Muscle layer of duodenum (tissue), 2 donors: ENCODE data around the gene TBC1D22A.

Source experiments
- H3K27ac ChIP-seq: one replicate; pipeline ENCODE4 v1.7.0; 2013; ENCODE audit warnings: mild to moderate bottlenecking, low read length
- H3K27me3 ChIP-seq: one replicate; pipeline ENCODE4 v1.7.0; 2013; ENCODE audit warnings: low read depth, mild to moderate bottlenecking, control low read depth, low read length
- H3K36me3 ChIP-seq, 2 donors: one replicate each; pipeline ENCODE4 v1.7.0; 2013; ENCODE audit warnings: low read length in 2 of 2, control low read depth in 1 of 2, mild to moderate bottlenecking in 1 of 2; ENCODE audit not compliant: insufficient read depth in 2 of 2, control insufficient read depth in 1 of 2
- H3K4me1 ChIP-seq, 2 donors: one replicate each; pipeline ENCODE4 v1.7.0; 2013; ENCODE audit warnings: low read length in 2 of 2, mild to moderate bottlenecking in 2 of 2, control low read depth in 1 of 2, moderate library complexity in 1 of 2; ENCODE audit not compliant: insufficient read depth in 2 of 2, control insufficient read depth in 1 of 2
- H3K4me3 ChIP-seq, 2 donors: one replicate each; pipeline ENCODE4 v1.7.0; 2013; ENCODE audit warnings: low read length in 2 of 2, low read depth in 1 of 2, mild to moderate bottlenecking in 1 of 2
- H3K9me3 ChIP-seq, 2 donors: one replicate each; pipeline ENCODE4 v1.7.0; 2013; ENCODE audit warnings: low read length in 2 of 2, control low read depth in 1 of 2, mild to moderate bottlenecking in 1 of 2; ENCODE audit not compliant: control insufficient read depth in 1 of 2
- donor health status: healthy.

Gene TBC1D22A, protein sequence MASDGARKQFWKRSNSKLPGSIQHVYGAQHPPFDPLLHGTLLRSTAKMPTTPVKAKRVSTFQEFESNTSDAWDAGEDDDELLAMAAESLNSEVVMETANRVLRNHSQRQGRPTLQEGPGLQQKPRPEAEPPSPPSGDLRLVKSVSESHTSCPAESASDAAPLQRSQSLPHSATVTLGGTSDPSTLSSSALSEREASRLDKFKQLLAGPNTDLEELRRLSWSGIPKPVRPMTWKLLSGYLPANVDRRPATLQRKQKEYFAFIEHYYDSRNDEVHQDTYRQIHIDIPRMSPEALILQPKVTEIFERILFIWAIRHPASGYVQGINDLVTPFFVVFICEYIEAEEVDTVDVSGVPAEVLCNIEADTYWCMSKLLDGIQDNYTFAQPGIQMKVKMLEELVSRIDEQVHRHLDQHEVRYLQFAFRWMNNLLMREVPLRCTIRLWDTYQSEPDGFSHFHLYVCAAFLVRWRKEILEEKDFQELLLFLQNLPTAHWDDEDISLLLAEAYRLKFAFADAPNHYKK

DNA sequence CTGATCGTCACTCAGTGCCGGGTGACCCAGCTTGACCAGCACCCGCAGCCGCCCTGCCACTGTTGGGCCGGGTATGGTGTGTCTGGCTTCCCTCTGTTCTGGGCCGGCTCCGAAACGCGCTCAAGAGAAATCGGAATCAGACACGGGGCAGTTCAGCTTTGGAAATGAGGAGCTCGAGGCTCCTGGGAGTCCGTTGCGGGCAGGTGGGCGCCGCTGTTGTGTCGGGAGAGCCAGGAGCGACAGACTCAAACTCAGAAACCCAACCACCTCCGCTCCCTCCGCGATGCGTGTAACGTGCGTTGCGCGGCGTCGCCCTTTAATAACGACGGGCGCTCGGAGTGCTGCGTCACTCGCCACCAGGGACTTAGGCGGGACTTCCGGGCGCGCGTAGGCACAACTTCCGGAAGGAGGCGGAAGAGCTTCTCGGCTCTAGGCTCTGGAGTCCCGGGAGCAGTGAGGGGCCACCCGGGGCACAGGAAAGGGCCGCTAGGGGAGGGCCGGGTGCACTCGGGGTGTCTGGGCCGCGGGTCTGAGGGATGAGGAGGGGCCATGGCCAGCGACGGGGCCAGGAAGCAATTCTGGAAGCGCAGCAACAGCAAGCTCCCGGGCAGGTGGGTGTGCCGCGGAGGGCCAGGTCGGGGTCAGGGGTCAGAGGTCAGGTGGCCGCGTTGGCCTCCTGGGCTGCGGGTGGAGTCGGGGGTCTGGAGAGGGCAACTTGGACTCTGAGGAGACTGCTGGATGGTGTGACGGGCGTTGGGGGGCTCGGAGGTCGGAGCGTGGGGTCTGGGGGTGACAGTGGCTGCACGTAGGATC lies at the start of gene TBC1D22A:
TBC1D22A (plus strand) TSS at position 413 of the 813 bp plus-strand sequence; CDS start at position 550, 137 bp downstream.
- H3K9me3 ChIP-seq: no peaks in the 10 kb centered on the region
- no peaks in the 10 kb centered on the region for H3K36me3 ChIP-seq
- H3K4me1 ChIP-seq: peaks cover 8 to 22% of the 10 kb centered on the region in 2 donors
- H3K27ac ChIP-seq: peak within 1 kb of the TSS; percentile 99
- no peaks in the 10 kb centered on the region for H3K27me3 ChIP-seq
- H3K4me3 ChIP-seq: peak within 1 kb of the TSS; percentile 88 to 96

DNA sequence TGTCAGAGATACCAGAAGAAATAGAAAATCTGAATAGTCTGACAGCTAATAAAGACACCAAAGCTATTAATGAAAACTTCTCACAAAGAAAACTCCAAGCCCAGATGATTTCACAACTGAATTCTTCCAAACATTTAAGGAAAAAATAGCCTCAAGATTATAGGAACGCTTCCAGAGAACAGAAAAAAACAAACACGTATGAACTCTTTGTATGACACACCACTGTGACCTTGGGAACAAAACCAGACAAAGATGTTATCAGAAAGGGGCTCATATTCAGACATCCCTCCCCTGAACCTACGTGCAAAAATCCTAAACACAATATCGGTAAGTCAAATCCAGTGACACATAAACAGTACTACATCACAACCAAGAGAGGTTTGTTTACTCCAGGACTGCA lies 47.9 kb upstream of the TBC1D22A start:
- Histone ChIP-seq H3K27me3 (no peaks in the 10 kb centered on the region), H3K36me3 (peaks cover 46 to 66% of the 10 kb centered on the region in 2 donors), H3K4me1 (no peaks in the 10 kb centered on the region), H3K4me3 (no peak overlapping the region), H3K27ac (no peak overlapping the region), H3K9me3 (no peaks in the 10 kb centered on the region)

DNA sequence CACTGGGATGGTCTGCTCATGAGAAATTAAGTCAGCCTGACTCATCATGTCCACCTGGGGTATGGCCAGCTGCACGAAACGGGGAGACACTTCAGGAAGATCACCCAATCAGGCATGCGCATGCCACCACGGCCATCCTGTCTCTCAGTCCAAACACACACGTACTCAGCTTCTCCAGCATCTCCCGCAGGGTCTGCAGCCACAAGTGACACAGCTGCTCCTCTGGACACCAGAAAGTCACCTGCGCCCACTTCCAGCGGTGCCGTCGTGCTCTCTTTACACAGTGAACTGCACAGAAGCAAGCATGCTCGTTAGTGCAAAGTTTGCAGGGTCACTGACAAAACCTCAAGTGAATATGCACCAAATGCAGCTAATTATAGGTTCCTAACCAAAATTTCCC lies 42.5 kb upstream of the TBC1D22A start:
- no peaks in the 10 kb centered on the region for H3K9me3 ChIP-seq
- H3K4me1 ChIP-seq: peaks cover 0 to 5% of the 10 kb centered on the region in 2 donors
- peaks cover 29 to 54% of the 10 kb centered on the region in 2 donors for H3K36me3 ChIP-seq
- H3K27ac ChIP-seq: no peak overlapping the region
- H3K27me3 ChIP-seq: no peaks in the 10 kb centered on the region
- H3K4me3 ChIP-seq: no peak overlapping the region

DNA sequence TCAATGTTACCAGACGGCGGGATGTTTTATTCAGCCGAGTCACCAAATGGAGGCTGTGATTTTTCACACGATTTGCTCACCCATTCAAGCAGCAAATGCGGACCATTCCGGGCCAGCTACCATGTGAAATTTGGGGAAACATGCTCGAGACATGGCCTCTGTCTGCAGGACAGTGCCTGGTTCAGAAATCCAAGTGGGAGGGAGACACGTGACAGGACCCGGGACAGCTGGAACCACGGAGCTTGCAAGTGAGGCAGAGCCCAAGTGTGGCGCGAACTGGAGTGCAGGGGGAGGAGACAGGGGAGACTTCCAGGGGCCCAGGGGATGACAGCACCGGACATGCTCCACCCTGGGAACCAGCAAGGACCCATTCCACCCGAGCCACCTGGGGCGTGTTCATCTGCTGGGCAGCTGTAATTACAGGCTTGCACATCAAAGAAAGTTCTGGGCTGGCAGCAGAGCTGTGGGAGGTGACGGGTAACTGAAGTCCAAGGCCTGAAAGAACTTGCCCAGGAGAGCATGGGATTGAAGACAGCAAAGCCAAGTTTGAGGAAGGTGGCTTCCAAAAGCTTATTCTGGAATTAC lies 40.9 kb upstream of the TBC1D22A start:
- Histone ChIP-seq H3K36me3 (peaks cover 29 to 52% of the 10 kb centered on the region in 2 donors), H3K9me3 (no peaks in the 10 kb centered on the region)

DNA sequence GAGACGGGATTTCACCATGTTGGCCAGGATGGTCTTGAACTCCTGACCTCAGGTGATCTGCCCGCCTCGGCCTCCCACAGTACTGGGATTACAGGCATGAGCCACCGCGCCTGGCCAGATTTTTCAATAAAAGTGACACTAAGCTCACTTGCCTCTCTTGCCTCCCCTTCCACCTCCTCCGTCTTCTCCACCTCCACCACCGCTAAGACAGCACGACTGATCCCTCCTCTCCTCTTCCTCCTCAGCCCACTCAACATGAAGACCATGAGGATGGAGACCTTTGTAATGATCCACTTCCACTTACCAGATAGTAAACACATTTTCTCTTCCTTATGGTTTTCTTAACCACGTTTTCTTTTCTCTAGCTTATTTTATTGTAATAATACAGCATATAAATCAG lies 38.6 kb upstream of the TBC1D22A start:
- no peak overlapping the region for H3K27ac ChIP-seq
- H3K36me3 ChIP-seq: peaks cover 15 to 29% of the 10 kb centered on the region in 2 donors
- H3K4me1 ChIP-seq: peaks cover 8 to 22% of the 10 kb centered on the region in 2 donors
- no peaks in the 10 kb centered on the region for H3K27me3 ChIP-seq
- no peak overlapping the region for H3K4me3 ChIP-seq
- no peaks in the 10 kb centered on the region for H3K9me3 ChIP-seq

More for the DNA sequence above, 40.9 kb upstream of the TBC1D22A start:
- H3K4me3 ChIP-seq: no peak overlapping the region
- no peak overlapping the region for H3K27ac ChIP-seq
- H3K27me3 ChIP-seq: no peaks in the 10 kb centered on the region
- H3K4me1 ChIP-seq: peaks cover 0 to 5% of the 10 kb centered on the region in 2 donors

DNA sequence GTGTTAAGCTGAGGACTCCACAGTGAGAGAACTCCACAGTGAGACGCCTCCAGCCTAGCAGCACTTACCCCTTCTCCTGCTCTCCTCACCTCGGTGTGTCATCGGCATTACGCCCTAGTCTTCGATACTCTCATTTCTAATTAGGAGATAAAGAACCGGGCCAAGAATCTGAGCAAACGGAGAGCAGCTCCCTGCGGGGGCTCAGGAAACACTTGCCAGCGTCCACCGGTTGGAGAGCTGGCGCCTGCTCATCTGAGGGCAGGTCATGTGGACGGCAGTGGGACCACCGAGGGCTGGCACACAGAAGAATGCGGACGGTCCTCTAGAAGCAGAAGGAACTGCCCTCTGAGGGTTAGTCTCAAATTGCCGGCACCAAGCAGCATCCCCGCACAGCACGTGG lies 37.4 kb upstream of the TBC1D22A start:
- Histone ChIP-seq H3K36me3 (peaks cover 3 to 17% of the 10 kb centered on the region in 2 donors), H3K27ac (no peak overlapping the region), H3K4me1 (peaks cover 8 to 31% of the 10 kb centered on the region in 2 donors), H3K27me3 (no peaks in the 10 kb centered on the region), H3K9me3 (no peaks in the 10 kb centered on the region), H3K4me3 (no peak overlapping the region)

DNA sequence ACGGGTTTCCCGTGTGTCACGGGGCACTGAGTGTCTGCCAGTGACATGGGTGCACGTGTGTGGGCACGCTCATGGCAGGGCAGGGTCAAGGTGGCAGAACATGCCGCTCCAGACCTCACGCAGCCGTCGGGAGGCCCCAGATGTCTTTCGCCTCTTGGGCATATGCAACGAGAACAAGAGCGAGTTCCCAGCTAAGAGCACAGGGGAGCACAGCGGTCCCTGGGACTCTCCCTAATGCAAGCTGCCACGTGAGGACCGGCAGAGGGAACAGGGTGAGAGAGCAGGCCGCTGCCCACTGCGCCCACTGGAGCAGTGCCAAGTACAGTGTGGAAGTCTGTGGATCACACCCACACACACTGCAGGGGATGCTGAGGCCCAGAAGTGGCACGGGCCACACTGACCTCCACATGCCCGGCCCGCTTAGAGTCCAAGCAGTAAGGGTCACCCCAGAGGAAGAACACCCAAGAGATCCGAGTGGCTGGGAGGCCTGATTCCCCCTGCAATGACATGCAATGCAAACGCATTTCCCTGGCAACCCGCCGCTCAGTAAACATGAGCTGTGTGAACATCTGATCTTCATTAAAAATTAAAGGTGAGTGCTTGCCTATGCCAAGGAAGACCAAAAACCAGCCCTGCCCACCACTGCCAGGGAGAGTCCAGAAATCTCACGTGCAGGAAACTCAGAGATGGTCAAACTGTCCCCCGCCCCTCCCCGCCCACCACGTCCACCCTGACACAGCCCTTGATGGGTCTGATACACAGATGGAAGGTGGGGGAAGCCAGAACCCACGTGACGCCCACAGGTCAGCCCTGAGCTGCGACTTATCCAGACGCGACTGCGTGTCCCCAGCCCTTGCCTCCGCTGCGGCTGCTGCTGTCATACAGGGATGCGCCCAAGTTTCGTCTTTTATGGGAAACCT lies 36.1 kb upstream of the TBC1D22A start:
- Histone ChIP-seq H3K4me1 (peaks cover 20 to 43% of the 10 kb centered on the region in 2 donors), H3K36me3 (peaks cover 3 to 14% of the 10 kb centered on the region in 2 donors), H3K27me3 (no peaks in the 10 kb centered on the region), H3K9me3 (no peaks in the 10 kb centered on the region), H3K27ac (no peak overlapping the region), H3K4me3 (no peak overlapping the region)

DNA sequence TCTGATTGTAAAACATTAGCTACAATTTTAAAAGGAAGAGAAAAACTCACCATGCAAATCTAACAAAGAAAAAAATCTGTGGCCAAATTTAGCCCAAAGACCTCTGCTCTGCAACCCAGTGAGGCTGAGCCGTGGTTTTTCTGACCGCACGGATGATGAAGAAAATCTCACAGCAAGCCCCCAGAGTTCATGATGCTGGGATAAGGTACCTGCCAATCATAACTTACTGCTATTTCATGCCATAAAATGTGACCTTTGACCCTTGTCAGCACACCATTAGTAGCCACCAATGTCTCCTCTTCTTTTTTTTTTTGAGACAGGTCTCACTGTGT lies 35.5 kb upstream of the TBC1D22A start:
- Histone ChIP-seq H3K4me1 (peaks cover 20 to 45% of the 10 kb centered on the region in 2 donors), H3K27ac (no peak overlapping the region), H3K9me3 (no peaks in the 10 kb centered on the region), H3K4me3 (no peak overlapping the region), H3K36me3 (peaks cover 3 to 14% of the 10 kb centered on the region in 2 donors), H3K27me3 (no peaks in the 10 kb centered on the region)

DNA sequence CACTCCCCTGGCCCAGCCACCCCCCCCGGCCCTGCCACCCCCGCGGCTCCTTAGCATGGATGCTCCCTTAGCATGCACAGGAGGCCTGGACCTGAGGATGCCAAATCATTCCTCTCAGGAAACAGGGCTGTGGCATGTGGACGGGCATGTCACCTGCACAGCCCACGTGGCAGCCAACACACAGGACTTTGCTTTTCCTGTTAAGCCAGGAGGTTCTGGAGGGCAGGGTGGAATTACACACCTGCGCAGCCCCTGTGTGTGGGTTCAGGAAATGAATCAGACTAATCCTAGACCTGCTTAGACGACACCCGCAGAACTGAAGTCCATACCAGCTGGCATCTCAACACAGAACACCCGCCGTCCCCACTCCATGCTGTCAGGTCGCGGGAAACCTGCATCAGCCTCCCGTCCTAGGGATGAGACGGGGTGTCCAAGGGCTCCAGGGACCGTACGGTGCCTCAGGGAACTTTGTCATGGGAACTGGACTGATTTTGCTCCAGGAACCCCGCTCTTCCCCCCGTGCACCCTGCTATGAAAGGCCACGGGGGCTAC lies 34.6 kb upstream of the TBC1D22A start:
- Histone ChIP-seq H3K4me3 (no peak overlapping the region), H3K4me1 (peaks cover 20 to 51% of the 10 kb centered on the region in 2 donors), H3K9me3 (no peaks in the 10 kb centered on the region), H3K36me3 (peaks cover 3 to 14% of the 10 kb centered on the region in 2 donors), H3K27me3 (no peaks in the 10 kb centered on the region), H3K27ac (no peak overlapping the region)

DNA sequence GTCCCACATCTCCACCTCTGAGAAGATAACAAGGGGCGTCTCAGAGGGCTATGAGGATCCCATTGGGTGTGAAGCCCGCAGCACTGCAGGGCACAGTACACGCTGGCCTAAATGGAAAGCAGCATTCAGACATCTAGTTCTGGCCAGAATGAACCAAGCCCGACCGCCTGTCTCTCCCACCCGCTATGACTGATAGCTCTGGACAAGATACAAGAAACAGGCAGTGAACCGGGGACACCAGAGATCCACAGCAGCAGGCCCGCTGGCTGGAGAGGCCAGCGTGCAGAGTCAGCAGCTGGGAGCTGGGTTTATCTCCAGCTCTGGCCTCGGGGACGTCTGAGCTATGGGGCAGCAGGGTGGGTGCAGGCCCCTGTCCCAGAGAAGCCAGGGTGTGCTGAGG lies 34.0 kb upstream of the TBC1D22A start:
- H3K9me3 ChIP-seq: no peaks in the 10 kb centered on the region
- H3K27ac ChIP-seq: no peak overlapping the region
- H3K36me3 ChIP-seq: peaks cover 3 to 14% of the 10 kb centered on the region in 2 donors
- H3K27me3 ChIP-seq: no peaks in the 10 kb centered on the region
- peaks cover 20 to 52% of the 10 kb centered on the region in 2 donors for H3K4me1 ChIP-seq
- no peak overlapping the region for H3K4me3 ChIP-seq
